Right lobe of liver (tissue), 4 donors: Measurements from ENCODE around the gene ABHD1.

Experiments
- CTCF ChIP-seq, 4 donors: fragments of 200-600 bp in 3 of 4; fragments of 450-650 bp in 1 of 4; IDR thresholded peaks; one replicate each; pipeline versions ENCODE4 v1.5.1 to v1.8.0; 2016 to 2022; ENCODE audit warnings: antibody characterized with exemption in 4 of 4, mild to moderate bottlenecking in 2 of 4
- POLR2A ChIP-seq: fragments of 450-650 bp; IDR thresholded peaks from one replicate; pipeline ENCODE4 v1.6.1; 2017; ENCODE audit warnings: antibody characterized with exemption, mild to moderate bottlenecking
- donor health status: DM: no; HTN: no; CAD: no.
- donor health status: DM: no; HTN: no; CAD: no.
- donor health status: DM: no; HTN: yes; CAD: no.

- TF ChIP-seq CTCF (IDR thresholded peaks at IDR 0.05) (no peak), POLR2A (no peak)
These were observed 43.5 kb upstream of the ABHD1 start for GRCh38 chr2:27080140-27080469.
